GM21423 (cell line): ENCODE results near the gene OCRL.

Experiments
- ATAC-seq: cut with Tn5 transposase; IDR thresholded peaks from one replicate; pipeline ENCODE4 v1.9.1; 2021; ENCODE audit warnings: mild to moderate bottlenecking, moderate library complexity; ENCODE audit not compliant: unreplicated experiment

The OCRL gene

GRCh38 chrX:129581904-129582303 lies 41.8 kb downstream of the OCRL start:
- ATAC-seq = no peak

- ATAC-seq = no peak
Observed at GRCh38 chrX:129585167-129585566, 45.1 kb downstream of the OCRL start.

- no peak for ATAC-seq
Observed at GRCh38 chrX:129585691-129586090, 45.6 kb downstream of the OCRL start.

GRCh38 chrX:129586446-129586845 lies 46.4 kb downstream of the OCRL start:
- ATAC-seq = no peak

- ATAC-seq = no peak
Observed at GRCh38 chrX:129590596-129590995, 50.5 kb downstream of the OCRL start.

GRCh38 chrX:129593137-129593536 lies 53.1 kb downstream of the OCRL start:
- no peak for ATAC-seq

GRCh38 chrX:129594781-129595180 lies 54.7 kb downstream of the OCRL start:
- no peak for ATAC-seq

GRCh38 chrX:129596077-129596476 lies 56.0 kb downstream of the OCRL start:
- no peak for ATAC-seq

- ATAC-seq = no peak
Observed at GRCh38 chrX:129597905-129598304, 57.8 kb downstream of the OCRL start.

- no peak for ATAC-seq
Observed at GRCh38 chrX:129599499-129599898, 59.4 kb downstream of the OCRL start.

- ATAC-seq = no peak
Observed at GRCh38 chrX:129599996-129600395, 59.9 kb downstream of the OCRL start.

- ATAC-seq = no peak
Observed at GRCh38 chrX:129600981-129601424, 60.9 kb downstream of the OCRL start.

GRCh38 chrX:129606918-129607317 lies 66.9 kb downstream of the OCRL start:
- ATAC-seq = peak; percentile 41

- no peak for ATAC-seq
Observed at GRCh38 chrX:129608496-129608895, 68.4 kb downstream of the OCRL start.

- no peak for ATAC-seq
Observed at GRCh38 chrX:129609395-129609794, 69.3 kb downstream of the OCRL start.

GRCh38 chrX:129612396-129612795 lies 72.3 kb downstream of the OCRL start:
- ATAC-seq = no peak

- no peak for ATAC-seq
Observed at GRCh38 chrX:129613596-129613995, 73.5 kb downstream of the OCRL start.

GRCh38 chrX:129614481-129615255 lies 74.6 kb downstream of the OCRL start:
- ATAC-seq = no peak

- no peak for ATAC-seq
Observed at GRCh38 chrX:129617420-129617819, 77.4 kb downstream of the OCRL start.

GRCh38 chrX:129618997-129619396 lies 78.9 kb downstream of the OCRL start:
- no peak for ATAC-seq

GRCh38 chrX:129622757-129623301 lies 82.8 kb downstream of the OCRL start:
- no peak for ATAC-seq

GRCh38 chrX:129626026-129626425 lies 86.0 kb downstream of the OCRL start:
- ATAC-seq = no peak

- no peak for ATAC-seq
Observed at GRCh38 chrX:129629837-129630236, 89.8 kb downstream of the OCRL start.
